Measurements from ENCODE around the gene MYH10. TPM values are rescaled to one million over a fixed set of nuclear protein-coding genes. Genes with fewer than 3 reads are reported as not detected.

The MYH10 gene
- total and polyA plus RNA-seq, 2 experiments from 2014 or later = 46.8 to 69.5 TPM

DNA sequence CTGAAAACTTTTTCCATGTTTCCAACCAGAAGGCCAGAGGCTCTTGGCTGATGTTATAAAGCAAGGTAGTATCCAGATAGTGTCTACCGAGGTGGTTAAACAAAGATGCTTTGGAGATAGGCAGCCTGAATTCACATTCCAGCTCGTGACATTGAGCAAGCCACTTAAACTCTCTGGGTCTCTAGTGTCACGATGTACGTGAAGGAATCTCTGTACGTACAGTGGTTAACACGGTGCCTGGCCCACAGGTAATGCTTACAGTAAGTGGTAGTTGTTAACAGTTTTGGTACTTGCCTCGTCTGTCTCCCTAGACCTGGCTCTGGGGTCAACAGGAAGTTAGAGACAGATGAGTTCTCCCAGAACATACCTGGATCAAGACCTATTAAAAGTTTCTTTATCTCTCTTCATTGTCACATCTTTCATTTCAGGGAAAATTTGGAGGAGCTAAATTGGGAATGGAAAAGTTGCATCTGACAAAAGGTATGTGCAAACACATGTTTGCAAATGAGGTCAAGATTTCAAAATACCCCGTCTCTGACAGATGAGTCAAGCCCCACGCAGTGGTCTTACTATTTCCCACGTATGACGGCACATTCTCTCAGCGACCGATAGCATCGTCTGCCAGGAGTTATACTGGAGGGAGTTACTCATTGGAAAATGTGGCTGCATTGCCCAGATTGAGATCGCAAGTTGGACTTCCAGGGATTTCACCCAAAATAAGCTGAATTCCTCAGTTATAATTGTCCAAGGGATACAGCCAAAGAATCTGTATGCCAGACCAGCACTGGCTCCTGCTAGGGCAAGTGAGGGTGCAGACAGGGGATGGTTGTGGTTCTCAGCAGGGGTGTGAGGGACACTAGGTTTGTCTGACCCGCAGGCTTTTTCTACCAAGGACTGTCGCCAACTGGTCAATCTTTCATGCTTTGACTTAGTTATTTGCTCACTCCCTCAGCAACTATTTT, 18.9 kb upstream of the MYH10 start:
- H3K9me2 ChIP-seq (ENCODE audit: insufficient read depth) = no peaks in the 10 kb centered on the region
- no peak overlapping the region for H2AFZ ChIP-seq
- peaks cover 14% of the 10 kb centered on the region for H3K4me1 ChIP-seq (ENCODE audit: insufficient read depth)
- peak overlapping the region; percentile 80 for H3K27ac ChIP-seq
- no peaks in the 10 kb centered on the region for H3K79me2 ChIP-seq (ENCODE audit: insufficient read depth)
- no peak for TF ChIP-seq EZH2 (IDR thresholded peaks at IDR 0.05; ENCODE audit: insufficient read depth, poor library complexity, severe bottlenecking)
- no peak for TF ChIP-seq EZH2phosphoT487 (IDR thresholded peaks at IDR 0.05; ENCODE audit: insufficient read depth, low read depth)
- no peaks in the 10 kb centered on the region for H3K27me3 ChIP-seq (replicated peaks; ENCODE audit: insufficient read depth)
- H3K4me2 ChIP-seq (ENCODE audit: unreplicated experiment) = peak overlapping the region; percentile 24
- no peaks in the 10 kb centered on the region for H4K20me1 ChIP-seq (ENCODE audit: insufficient read depth)
- 18 to 23% methylated on average over 17 of the region's 17 CpGs for WGBS, 2 experiments (ENCODE audit: low coverage in 1 of 2, low lambda C conversion rate in 2 of 2, missing lambda C conversion rate in 2 of 2)
- H3K9me3 ChIP-seq (ENCODE audit: low read depth) = no peaks in the 10 kb centered on the region
- H3K9ac ChIP-seq = peak overlapping the region; percentile 59
- H3F3A ChIP-seq (ENCODE audit: insufficient read depth) = peaks cover 10% of the 10 kb centered on the region; the same call in 1 of the 2 replicates
- H3K36me3 ChIP-seq (ENCODE audit: low read depth) = no peaks in the 10 kb centered on the region
- H3K4me3 ChIP-seq = peak overlapping the region; percentile 49
- in situ Hi-C loops (cut with MboI) = no loop called here
- peak; percentile 100 for DNase-seq

DNA sequence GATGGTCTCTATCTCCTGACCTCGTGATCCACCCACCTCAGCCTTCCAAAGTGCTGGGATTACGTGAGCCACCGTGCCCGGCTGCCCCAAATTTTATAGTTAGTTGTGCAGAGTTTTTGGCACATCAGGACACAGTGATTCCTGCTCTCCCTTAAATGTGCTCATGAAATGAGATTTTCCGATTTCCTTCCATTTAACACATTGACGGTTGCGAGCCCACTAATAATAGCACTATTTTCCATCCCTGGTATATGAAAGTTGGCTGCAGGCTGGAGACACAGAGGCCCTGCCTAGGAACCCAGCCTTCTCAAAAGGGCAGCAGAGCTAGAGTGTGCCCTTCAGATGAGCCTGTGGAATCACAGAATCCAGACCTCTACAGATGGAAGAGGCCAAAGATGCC, 17.4 kb upstream of the MYH10 start:
- H3K27ac ChIP-seq = no peak overlapping the region
- DNase-seq = no peak
- H3K4me3 ChIP-seq = no peak overlapping the region
- H3K79me2 ChIP-seq (ENCODE audit: insufficient read depth) = no peaks in the 10 kb centered on the region
- no peaks in the 10 kb centered on the region for H4K20me1 ChIP-seq (ENCODE audit: insufficient read depth)
- TF ChIP-seq EZH2 (IDR thresholded peaks at IDR 0.05; ENCODE audit: insufficient read depth, poor library complexity, severe bottlenecking) (no peak), EZH2phosphoT487 (IDR thresholded peaks at IDR 0.05; ENCODE audit: insufficient read depth, low read depth) (no peak)
- H3K9me3 ChIP-seq (ENCODE audit: low read depth) = no peaks in the 10 kb centered on the region
- no peaks in the 10 kb centered on the region for H3K9me2 ChIP-seq (ENCODE audit: insufficient read depth)
- no peak overlapping the region for H2AFZ ChIP-seq
- WGBS, 2 experiments (ENCODE audit: low coverage in 1 of 2, low lambda C conversion rate in 2 of 2, missing lambda C conversion rate in 2 of 2) = 90 to 91% methylated on average over 7 of the region's 7 CpGs
- H3K9ac ChIP-seq = no peak overlapping the region
- H3K36me3 ChIP-seq (ENCODE audit: low read depth) = no peaks in the 10 kb centered on the region
- no peak overlapping the region for H3K4me2 ChIP-seq (ENCODE audit: unreplicated experiment)
- peaks cover 10% of the 10 kb centered on the region; the same call in 1 of the 2 replicates for H3F3A ChIP-seq (ENCODE audit: insufficient read depth)
- peaks cover 14% of the 10 kb centered on the region for H3K4me1 ChIP-seq (ENCODE audit: insufficient read depth)
- in situ Hi-C loops (cut with MboI) = no loop called here
- no peaks in the 10 kb centered on the region for H3K27me3 ChIP-seq (replicated peaks; ENCODE audit: insufficient read depth)

GRCh38 chr17:8647202-8647601, 16.7 kb upstream of the MYH10 start:
- Histone ChIP-seq H3K79me2 (ENCODE audit: insufficient read depth) (no peaks in the 10 kb centered on the region), H3K4me1 (ENCODE audit: insufficient read depth) (peaks cover 14% of the 10 kb centered on the region), H3K9ac (no peak overlapping the region), H3K27ac (no peak overlapping the region), H3K4me3 (no peak overlapping the region), H3K27me3 (replicated peaks; ENCODE audit: insufficient read depth) (no peaks in the 10 kb centered on the region), H3K9me2 (ENCODE audit: insufficient read depth) (no peaks in the 10 kb centered on the region), H3K9me3 (ENCODE audit: low read depth) (no peaks in the 10 kb centered on the region), H3K36me3 (ENCODE audit: low read depth) (no peaks in the 10 kb centered on the region), H3K4me2 (ENCODE audit: unreplicated experiment) (no peak overlapping the region), H2AFZ (no peak overlapping the region), H4K20me1 (ENCODE audit: insufficient read depth) (no peaks in the 10 kb centered on the region), H3F3A (ENCODE audit: insufficient read depth) (peaks cover 10% of the 10 kb centered on the region; the same call in 1 of the 2 replicates)
- TF ChIP-seq EZH2 (IDR thresholded peaks at IDR 0.05; ENCODE audit: insufficient read depth, poor library complexity, severe bottlenecking) (no peak), EZH2phosphoT487 (IDR thresholded peaks at IDR 0.05; ENCODE audit: insufficient read depth, low read depth) (no peak)
- in situ Hi-C loops (cut with MboI) = no loop called here
- DNase-seq = no peak
- WGBS, 2 experiments (ENCODE audit: low coverage in 1 of 2, low lambda C conversion rate in 2 of 2, missing lambda C conversion rate in 2 of 2) = 85 to 87% methylated on average over 7 of the region's 7 CpGs

DNA sequence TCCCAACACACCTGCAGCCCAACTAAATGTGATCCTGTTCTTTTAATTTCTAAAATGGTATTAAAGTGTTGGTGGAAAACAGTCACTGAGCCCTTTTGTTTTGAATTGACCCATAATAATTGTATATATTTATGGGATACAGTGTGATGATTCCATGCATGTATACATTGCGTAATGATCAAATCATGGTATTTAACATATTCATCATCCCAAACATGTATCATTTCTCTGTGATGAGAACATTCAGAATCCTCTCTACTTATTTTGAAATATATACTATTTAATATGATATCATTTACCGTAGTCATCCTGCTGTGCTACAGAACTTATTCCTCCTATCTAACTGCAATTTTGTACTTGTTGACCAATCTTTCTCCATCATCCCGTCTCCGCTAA, 14.0 kb upstream of the MYH10 start:
- no peaks in the 10 kb centered on the region for H3K9me3 ChIP-seq (ENCODE audit: low read depth)
- WGBS, 2 experiments (ENCODE audit: low coverage in 1 of 2, low lambda C conversion rate in 2 of 2, missing lambda C conversion rate in 2 of 2) = 93 to 95% methylated on average over 4 of the region's 4 CpGs
- H3K4me3 ChIP-seq = no peak overlapping the region
- H3K27ac ChIP-seq = no peak overlapping the region
- H3F3A ChIP-seq (ENCODE audit: insufficient read depth) = no peaks in the 10 kb centered on the region
- H4K20me1 ChIP-seq (ENCODE audit: insufficient read depth) = no peaks in the 10 kb centered on the region
- no peak overlapping the region for H2AFZ ChIP-seq
- no peaks in the 10 kb centered on the region for H3K79me2 ChIP-seq (ENCODE audit: insufficient read depth)
- no peak for DNase-seq
- in situ Hi-C loops (cut with MboI) = no loop called here
- H3K4me1 ChIP-seq (ENCODE audit: insufficient read depth) = peaks cover 5% of the 10 kb centered on the region
- no peaks in the 10 kb centered on the region; the same call in 1 of the 2 replicates for H3K27me3 ChIP-seq (replicated peaks; ENCODE audit: insufficient read depth)
- H3K4me2 ChIP-seq (ENCODE audit: unreplicated experiment) = no peak overlapping the region
- TF ChIP-seq EZH2phosphoT487 (IDR thresholded peaks at IDR 0.05; ENCODE audit: insufficient read depth, low read depth) = no peak
- TF ChIP-seq EZH2 (IDR thresholded peaks at IDR 0.05; ENCODE audit: insufficient read depth, poor library complexity, severe bottlenecking) = no peak
- no peaks in the 10 kb centered on the region for H3K9me2 ChIP-seq (ENCODE audit: insufficient read depth)
- H3K36me3 ChIP-seq (ENCODE audit: low read depth) = no peaks in the 10 kb centered on the region
- no peak overlapping the region for H3K9ac ChIP-seq
